Transverse colon (tissue), 4 donors: ENCODE data around the gene CD209. TPM values are rescaled to one million over a fixed set of nuclear protein-coding genes. Genes with fewer than 3 reads are reported as not detected.
"Not testable (repeated sequence)": the region's sequence is repeated elsewhere in the genome, so short reads cannot be mapped to it uniquely, and the experiment has no call there.

Source experiments
- DNase-seq: peaks from one replicate; pipeline ENCODE4 v3.0.0-alpha.2; 2019
- H3K27ac ChIP-seq, 4 donors: fragments of 200-600 bp; sonication (generic); 2 replicates each; pipeline ENCODE4 v1.5.1; 2016 to 2018; ENCODE audit warnings: inconsistent platforms in 4 of 4
- H3K27me3 ChIP-seq: fragments of 200-600 bp; sonication (generic); 2 replicates; pipeline ENCODE4 v1.5.1; 2017; ENCODE audit warnings: inconsistent platforms
- H3K36me3 ChIP-seq, 4 donors: fragments of 200-600 bp; sonication (generic); 2 replicates each; pipeline ENCODE4 v1.5.1; 2017 to 2019; ENCODE audit warnings: inconsistent platforms in 4 of 4
- H3K4me1 ChIP-seq, 4 donors: fragments of 200-600 bp; sonication (generic); 2 replicates each; pipeline ENCODE4 v1.5.1; 2017 to 2020; ENCODE audit warnings: inconsistent platforms in 4 of 4
- H3K4me3 ChIP-seq, 4 donors: fragments of 200-600 bp; sonication (generic); 1 replicate in 1 of 4; 2 replicates in 3 of 4; pipeline versions ENCODE4 v1.5.1 to v1.6.1; 2017 to 2019; ENCODE audit warnings: inconsistent platforms in 4 of 4
- H3K9me3 ChIP-seq, 2 donors: fragments of 200-600 bp; sonication (generic); 2 replicates each; pipeline ENCODE4 v1.5.1; 2017 to 2019; ENCODE audit warnings: inconsistent platforms in 2 of 2
- CTCF ChIP-seq, 5 experiments: fragments of 200-600 bp in 3 of 5; fragments of 450-650 bp in 2 of 5; sonication (generic) in 3 of 5; IDR thresholded peaks; 1 replicate in 2 of 5; 2 replicates in 3 of 5; pipeline ENCODE4 v1.5.1; 2016 to 2017; ENCODE audit warnings: antibody characterized with exemption in 5 of 5, inconsistent platforms in 3 of 5, mild to moderate bottlenecking in 2 of 5, moderate library complexity in 1 of 5
- EP300 ChIP-seq: sonication (generic); formaldehyde crosslinking; IDR thresholded peaks from one replicate; pipeline ENCODE4 v1.6.1; 2017; ENCODE audit warnings: antibody characterized with exemption, low read depth
- POLR2A ChIP-seq: fragments of 450-650 bp; IDR thresholded peaks from one replicate; pipeline ENCODE4 v1.6.1; 2016; ENCODE audit warnings: antibody characterized with exemption, mild to moderate bottlenecking, moderate library complexity
- POLR2AphosphoS5 ChIP-seq, 3 donors: sonication (generic); formaldehyde crosslinking; IDR thresholded peaks; one replicate each; pipeline ENCODE4 v1.6.1; 2016; ENCODE audit warnings: antibody characterized with exemption in 3 of 3
- WGBS, 2 donors: methylation state at CpG; one replicate each; pipeline ENCODE4 v1.1.5; 2018; ENCODE audit warnings: low coverage in 1 of 2; 5-methylcytosine and 5-hydroxymethylcytosine counted together
- in situ Hi-C, 4 donors: fragments of 200-750 bp; cut with MboI; loops; one replicate each; pipeline versions ENCODE4 v1.15.0 to v1.15.1; 2017; ENCODE audit warnings: low sequenced_read_pairs in 3 of 4, low pct_ligation_motif_present in 1 of 4, low pct_unique_long_range_greater_than_20kb in 1 of 4
- intact Hi-C: fragments of 100-400 bp; cut with DNase I; formaldehyde crosslinking; loops from one replicate; pipeline ENCODE4 v1.15.1; 2023; ENCODE audit warnings: low total_unique reads
- total RNA-seq, 4 donors: library from RNA; depleted of rRNA; stranded (reverse); fragments of >200 nt; gene quantifications; one replicate each; pipeline ENCODE4 v1.1.0, GENCODE V29; 2016

CD209 gene
- 1 to 10 TPM in 3 of 4 donors, under 1 TPM in 1; 1.00 to 9.4 (median 4.4) TPM for total RNA-seq

GRCh38 chr19:7746903-7747884, at the start of gene CD209:
Gene CD209, minus strand, starts transcription at chr19:7747534. Its CDS starts 23 bp downstream, at chr19:7747511.
- Histone ChIP-seq H3K27me3 (peaks cover 18% of the 10 kb centered on the region), H3K4me3 (no peak within 1 kb of the TSS), H3K36me3 (no peaks in the 10 kb centered on the region), H3K4me1 (no peaks in the 10 kb centered on the region), H3K27ac (peak within 1 kb of the TSS in 2 of 4 donors; percentile 1 to 24), H3K9me3 (no peaks in the 10 kb centered on the region)
- DNase-seq = no peak
- intact Hi-C loops = no loop called here
- TF ChIP-seq EP300 = no peak
- no peak for TF ChIP-seq POLR2AphosphoS5 (IDR thresholded peaks at IDR 0.05)
- TF ChIP-seq POLR2A = no peak
- TF ChIP-seq CTCF (IDR thresholded peaks at IDR 0.05) = no peak
- WGBS, 2 donors = 55 to 60% methylated on average over 1 to 7 of the region's 7 CpGs
- in situ Hi-C loops = no loop called here

GRCh38 chr19:7795555-7796161, 48.3 kb upstream of the CD209 start:
- peaks cover 0 to under 1% of the 10 kb centered on the region in 2 donors for H3K9me3 ChIP-seq
- in situ Hi-C loops (loop anchor here in 2 of 4 donors (10.0 kb wide), 2 partner anchors 141 to 441 kb away; no protein-coding TSS in a partner anchor), intact Hi-C loops (no loop called here)
- no peak overlapping the region for H3K4me3 ChIP-seq
- DNase-seq = no peak
- WGBS, 2 donors = 41 to 73% methylated on average over 3 to 8 of the region's 8 CpGs
- TF ChIP-seq POLR2AphosphoS5 (IDR thresholded peaks at IDR 0.05) = no peak
- no peak for TF ChIP-seq POLR2A
- TF ChIP-seq EP300 = no peak
- TF ChIP-seq CTCF (IDR thresholded peaks at IDR 0.05) = no peak
- H3K36me3 ChIP-seq = no peaks in the 10 kb centered on the region
- peaks cover 0 to 13% (median 2%) of the 10 kb centered on the region in 4 donors for H3K4me1 ChIP-seq
- no peak overlapping the region for H3K27ac ChIP-seq
- peaks cover 44% of the 10 kb centered on the region for H3K27me3 ChIP-seq

GRCh38 chr19:7793493-7793892, 46.2 kb upstream of the CD209 start:
- intact Hi-C loops (no loop called here), in situ Hi-C loops (loop anchor here in 2 of 4 donors (5.0 to 10.0 kb wide), 3 partner anchors 139 to 439 kb away; no protein-coding TSS in a partner anchor)
- Histone ChIP-seq H3K4me3 (no peak overlapping the region), H3K36me3 (no peaks in the 10 kb centered on the region), H3K9me3 (no peaks in the 10 kb centered on the region), H3K27me3 (peaks cover 50% of the 10 kb centered on the region), H3K27ac (no peak overlapping the region), H3K4me1 (peaks cover 0 to 7% (median 6%) of the 10 kb centered on the region in 4 donors)
- WGBS, 2 donors = 76 to 79% methylated on average over 3 of the region's 3 CpGs
- no peak for DNase-seq
- TF ChIP-seq CTCF (IDR thresholded peaks at IDR 0.05) (no peak), POLR2AphosphoS5 (IDR thresholded peaks at IDR 0.05) (no peak), POLR2A (no peak), EP300 (no peak)

- 78 to 88% methylated on average over 5 to 7 of the region's 7 CpGs for WGBS, 2 donors
- intact Hi-C loops = not testable (repeated sequence)
Observed at GRCh38 chr19:7792701-7793100, 45.4 kb upstream of the CD209 start.

More at GRCh38 chr19:7792701-7793100, 45.4 kb upstream of the CD209 start:
- H3K27me3 ChIP-seq = peaks cover 50% of the 10 kb centered on the region
- H3K36me3 ChIP-seq, H3K4me3 ChIP-seq, H3K4me1 ChIP-seq, H3K27ac ChIP-seq, H3K9me3 ChIP-seq, DNase-seq: not testable (repeated sequence)
- in situ Hi-C loops = loop anchor here in 2 of 4 donors (5.0 to 10.0 kb wide), 3 partner anchors 138 to 438 kb away; no protein-coding TSS in a partner anchor
